Measurements from ENCODE around the gene U2SURP.

DNA sequence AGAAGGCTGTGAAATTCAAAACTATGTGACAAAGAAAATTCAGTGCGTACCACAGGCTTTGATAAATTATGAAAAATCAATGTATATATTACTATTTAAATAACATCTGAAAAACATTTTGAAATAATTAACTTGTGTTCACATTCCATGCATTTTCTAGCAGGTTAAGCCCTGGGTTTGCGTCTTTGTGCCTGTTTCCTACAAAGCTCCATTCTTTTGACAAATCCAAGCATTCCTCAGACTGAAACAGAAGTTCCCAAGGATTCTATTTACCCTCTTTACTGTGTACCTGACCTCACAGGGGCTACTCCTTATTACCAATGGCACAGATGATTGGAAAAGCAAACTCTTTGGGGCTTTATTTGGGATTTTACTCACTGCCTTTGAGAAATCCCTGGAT, 39.8 kb upstream of the U2SURP start:
- TF ChIP-seq, protein P1, sequence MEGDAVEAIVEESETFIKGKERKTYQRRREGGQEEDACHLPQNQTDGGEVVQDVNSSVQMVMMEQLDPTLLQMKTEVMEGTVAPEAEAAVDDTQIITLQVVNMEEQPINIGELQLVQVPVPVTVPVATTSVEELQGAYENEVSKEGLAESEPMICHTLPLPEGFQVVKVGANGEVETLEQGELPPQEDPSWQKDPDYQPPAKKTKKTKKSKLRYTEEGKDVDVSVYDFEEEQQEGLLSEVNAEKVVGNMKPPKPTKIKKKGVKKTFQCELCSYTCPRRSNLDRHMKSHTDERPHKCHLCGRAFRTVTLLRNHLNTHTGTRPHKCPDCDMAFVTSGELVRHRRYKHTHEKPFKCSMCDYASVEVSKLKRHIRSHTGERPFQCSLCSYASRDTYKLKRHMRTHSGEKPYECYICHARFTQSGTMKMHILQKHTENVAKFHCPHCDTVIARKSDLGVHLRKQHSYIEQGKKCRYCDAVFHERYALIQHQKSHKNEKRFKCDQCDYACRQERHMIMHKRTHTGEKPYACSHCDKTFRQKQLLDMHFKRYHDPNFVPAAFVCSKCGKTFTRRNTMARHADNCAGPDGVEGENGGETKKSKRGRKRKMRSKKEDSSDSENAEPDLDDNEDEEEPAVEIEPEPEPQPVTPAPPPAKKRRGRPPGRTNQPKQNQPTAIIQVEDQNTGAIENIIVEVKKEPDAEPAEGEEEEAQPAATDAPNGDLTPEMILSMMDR (IDR thresholded peaks at IDR 0.05) = no peak
- no peak for TF ChIP-seq POLR2A (IDR thresholded peaks at IDR 0.05)
- no peak for TF ChIP-seq POLR2AphosphoS5 (IDR thresholded peaks at IDR 0.05; ENCODE audit: insufficient read depth in 1 of 2, low read depth in 1 of 2)
